ENCODE results near the gene FMO1.

- TF ChIP-seq EP300 (conservative IDR thresholded peaks at IDR 0.05; ENCODE audit: poor library complexity, severe bottlenecking) (no peak), CTCF (IDR thresholded peaks at IDR 0.05; ENCODE audit: poor library complexity, severe bottlenecking) (no peak), TAF1 (IDR thresholded peaks at IDR 0.05; ENCODE audit: low read depth) (no peak), EZH2 (IDR thresholded peaks at IDR 0.05; ENCODE audit: borderline replicate concordance, insufficient read depth, low read length, poor library complexity, severe bottlenecking) (no peak), MXI1 (conservative IDR thresholded peaks at IDR 0.05; ENCODE audit: poor library complexity, severe bottlenecking) (no peak), POLR2AphosphoS5 (IDR thresholded peaks at IDR 0.05) (no peak), RAD21 (conservative IDR thresholded peaks at IDR 0.05) (no peak), REST (IDR thresholded peaks at IDR 0.05; ENCODE audit: borderline replicate concordance) (no peak), SMC3 (conservative IDR thresholded peaks at IDR 0.05; ENCODE audit: poor library complexity) (no peak)
These were observed 27.7 kb upstream of the FMO1 start for GRCh38 chr1:171220581-171221054.
